Gastrocnemius medialis (tissue), 4 donors: ENCODE data around the gene SMAD4. TPM values are rescaled to one million over a fixed set of nuclear protein-coding genes. Genes with fewer than 3 reads are reported as not detected.

Experiments
- ATAC-seq, 2 donors: fragments of 150-250 bp; one replicate each; pipeline ENCODE4 v1.9.1; 2016
- DNase-seq, 2 donors: peaks; one replicate each; pipeline ENCODE4 v3.0.0-alpha.2; 2019
- H3K27ac ChIP-seq, 4 donors: fragments of 200-600 bp; sonication (generic); 1 replicate in 1 of 4; 2 replicates in 3 of 4; pipeline ENCODE4 v1.5.1; 2016 to 2018; ENCODE audit warnings: mild to moderate bottlenecking in 2 of 4, moderate library complexity in 1 of 4
- H3K27me3 ChIP-seq, 3 donors: fragments of 200-600 bp; sonication (generic) in 2 of 3; 1 replicate in 1 of 3; 2 replicates in 2 of 3; pipeline versions ENCODE4 v1.5.1 to v1.6.0; 2016 to 2019; ENCODE audit warnings: mild to moderate bottlenecking in 1 of 3, moderate library complexity in 1 of 3
- H3K36me3 ChIP-seq, 2 donors: fragments of 200-600 bp; sonication (generic) in 1 of 2; one replicate each; pipeline ENCODE4 v1.5.1; 2017 to 2018
- H3K4me1 ChIP-seq, 2 donors: fragments of 200-600 bp; sonication (generic) in 1 of 2; one replicate each; pipeline ENCODE4 v1.5.1; 2016 to 2017; ENCODE audit warnings: mild to moderate bottlenecking in 2 of 2
- H3K4me3 ChIP-seq, 4 donors: fragments of 200-600 bp; sonication (generic) in 3 of 4; 1 replicate in 1 of 4; 2 replicates in 3 of 4; pipeline ENCODE4 v1.5.1; 2016 to 2019; ENCODE audit warnings: mild to moderate bottlenecking in 2 of 4
- H3K9me3 ChIP-seq, 3 donors: fragments of 200-600 bp; sonication (generic) in 2 of 3; 1 replicate in 1 of 3; 2 replicates in 2 of 3; pipeline ENCODE4 v1.5.1; 2016 to 2019
- POLR2A ChIP-seq, 2 donors: fragments of 450-650 bp; IDR thresholded peaks; one replicate each; pipeline ENCODE4 v1.6.1; 2017; ENCODE audit warnings: antibody characterized with exemption in 2 of 2, mild to moderate bottlenecking in 2 of 2, moderate library complexity in 2 of 2
- in situ Hi-C, 4 donors: fragments of 200-750 bp; cut with MboI; loops; one replicate each; pipeline versions ENCODE4 v1.15.0 to v1.8.0; 2017; ENCODE audit warnings: low sequenced_read_pairs in 4 of 4
- intact Hi-C: fragments of 100-400 bp; cut with DNase I; formaldehyde crosslinking; loops from one replicate; pipeline ENCODE4 v1.15.1; 2023; ENCODE audit warnings: low total_unique reads
- total RNA-seq, 4 donors: library from RNA; depleted of rRNA; stranded (reverse); fragments of >200 nt; gene quantifications; one replicate each; pipeline versions ENCODE4 v1.1.0 to v1.2.3, GENCODE V29; 2016
- TF ChIP-seq, protein P1 (sequence below), 5 experiments: fragments of 450-650 bp in 3 of 5; fragments of 200-600 bp in 2 of 5; sonication (generic) in 2 of 5; IDR thresholded peaks in 4 of 5; conservative IDR thresholded peaks in 1 of 5; 1 replicate in 4 of 5; 2 replicates in 1 of 5; pipeline ENCODE4 v1.5.1; 2016 to 2019; ENCODE audit warnings: antibody characterized with exemption in 5 of 5, mild to moderate bottlenecking in 3 of 5, moderate library complexity in 3 of 5

Gene SMAD4
- total RNA-seq, 4 donors from 2014 or later, result 148 to 210 (median 168) TPM

- no peak for TF ChIP-seq POLR2A (IDR thresholded peaks at IDR 0.05)
- TF ChIP-seq, protein P1, sequence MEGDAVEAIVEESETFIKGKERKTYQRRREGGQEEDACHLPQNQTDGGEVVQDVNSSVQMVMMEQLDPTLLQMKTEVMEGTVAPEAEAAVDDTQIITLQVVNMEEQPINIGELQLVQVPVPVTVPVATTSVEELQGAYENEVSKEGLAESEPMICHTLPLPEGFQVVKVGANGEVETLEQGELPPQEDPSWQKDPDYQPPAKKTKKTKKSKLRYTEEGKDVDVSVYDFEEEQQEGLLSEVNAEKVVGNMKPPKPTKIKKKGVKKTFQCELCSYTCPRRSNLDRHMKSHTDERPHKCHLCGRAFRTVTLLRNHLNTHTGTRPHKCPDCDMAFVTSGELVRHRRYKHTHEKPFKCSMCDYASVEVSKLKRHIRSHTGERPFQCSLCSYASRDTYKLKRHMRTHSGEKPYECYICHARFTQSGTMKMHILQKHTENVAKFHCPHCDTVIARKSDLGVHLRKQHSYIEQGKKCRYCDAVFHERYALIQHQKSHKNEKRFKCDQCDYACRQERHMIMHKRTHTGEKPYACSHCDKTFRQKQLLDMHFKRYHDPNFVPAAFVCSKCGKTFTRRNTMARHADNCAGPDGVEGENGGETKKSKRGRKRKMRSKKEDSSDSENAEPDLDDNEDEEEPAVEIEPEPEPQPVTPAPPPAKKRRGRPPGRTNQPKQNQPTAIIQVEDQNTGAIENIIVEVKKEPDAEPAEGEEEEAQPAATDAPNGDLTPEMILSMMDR (IDR thresholded peaks at IDR 0.05 in 4 of 5, conservative IDR thresholded peaks at IDR 0.05 in 1 of 5), result no peak
- intact Hi-C loops, result no loop called here
- Histone ChIP-seq H3K4me3 (no peak overlapping the region), H3K4me1 (no peaks in the 10 kb centered on the region), H3K36me3 (no peaks in the 10 kb centered on the region), H3K27me3 (no peaks in the 10 kb centered on the region), H3K9me3 (no peaks in the 10 kb centered on the region), H3K27ac (no peak overlapping the region)
- in situ Hi-C loops, result no loop called here
- ATAC-seq (no peak), DNase-seq (no peak)
Measured at GRCh38 chr18:51132256-51132935, 102.4 kb downstream of the SMAD4 start.

GRCh38 chr18:51133580-51134160 is 103.7 kb downstream of the SMAD4 start:
- Histone ChIP-seq H3K4me3 (no peak overlapping the region), H3K36me3 (no peaks in the 10 kb centered on the region), H3K27ac (no peak overlapping the region), H3K9me3 (no peaks in the 10 kb centered on the region), H3K27me3 (no peaks in the 10 kb centered on the region), H3K4me1 (no peaks in the 10 kb centered on the region)
- DNase-seq, result no peak
- TF ChIP-seq, protein P1 (IDR thresholded peaks at IDR 0.05 in 4 of 5, conservative IDR thresholded peaks at IDR 0.05 in 1 of 5), result no peak
- TF ChIP-seq POLR2A (IDR thresholded peaks at IDR 0.05), result no peak
- intact Hi-C loops (no loop called here), in situ Hi-C loops (no loop called here)
- ATAC-seq, result no peak

Other genes with a start within 250 kb of the SMAD4 start
- gene MRO, start 210.2 kb upstream of the SMAD4 start, total RNA-seq, result 1 to 10 TPM in 1 of 4 donors, under 1 TPM in 2, not detected in 1; 0.18 to 1.4 (median 0.49) TPM
- gene ME2, start 151.1 kb upstream of the SMAD4 start, total RNA-seq, result 10 to 100 TPM; 25.3 to 50.6 (median 46.5) TPM
- 10 to 100 TPM in 1 of 4 donors, 1 to 10 TPM in 3; 1.6 to 13.7 (median 4.0) TPM for gene ELAC1, start 62.2 kb upstream of the SMAD4 start, total RNA-seq
- gene MEX3C, start 167.5 kb downstream of the SMAD4 start, total RNA-seq, result 10 to 100 TPM in 3 of 4 donors, 1 to 10 TPM in 1; 8.8 to 14.9 (median 12.4) TPM